HCT116 (cell line): ENCODE data around the gene OR10A5. TPM values are rescaled to one million over a fixed set of nuclear protein-coding genes. Genes with fewer than 3 reads are reported as not detected.

Experiments
- ATAC-seq: fragments of 200-7000 bp; cut with Tn5 transposase; 2 replicates; pipeline ENCODE4 v1.9.1; 2020; ENCODE audit warnings: mild to moderate bottlenecking, moderate library complexity
- BruUV-seq: library from RNA; stranded (reverse); fragments of 400-500 nt; replicated peaks from 2 replicates; lab custom pipeline; 2021; lab: Mats Ljungman, UMichigan
- CTCF ChIA-PET: fragments of 300-600 bp; sonication (Branson Sonifier 250); formaldehyde crosslinking; loops from one replicate; lab custom pipeline; 2021; ENCODE audit warnings: antibody characterized with exemption; lab: Charles Lee
- POLR2A ChIA-PET: fragments of 300-600, 350-600 bp; sonication (Branson Sonifier 250); formaldehyde crosslinking; loops from one replicate; lab custom pipeline; 2021; ENCODE audit warnings: antibody characterized with exemption; lab: Charles Lee
- RAD21 ChIA-PET, 2 experiments: fragments of 300-600 bp; sonication (Branson Sonifier 250); formaldehyde crosslinking; loops; one replicate each; lab custom pipeline; 2023; ENCODE audit warnings: low total read pairs in 2 of 2; ENCODE audit not compliant: uncharacterized antibody in 2 of 2, unreplicated experiment in 2 of 2, low non-redundant PET in 1 of 2; lab: Charles Lee
- DNase-seq: peaks from one replicate; pipeline ENCODE4 v3.0.0-alpha.2; 2010; ENCODE audit warnings: low read depth, low spot score
- H2AFZ ChIP-seq: fragments of 200-600 bp; shearing (Covaris generic), sonication (generic); 2 replicates; pipeline ENCODE4 v1.6.1; 2017; ENCODE audit warnings: low read depth, mixed run types, mixed read lengths, antibody characterized with exemption, low read length; ENCODE audit not compliant: poor library complexity, severe bottlenecking
- H3K27ac ChIP-seq: 2 replicates; pipeline ENCODE4 v1.5.1; 2012; ENCODE audit warnings: low read depth, low read length
- H3K27me3 ChIP-seq: fragments of 200-600 bp; sonication (generic); 2 replicates; pipeline ENCODE4 v1.6.1; 2016; ENCODE audit warnings: mixed run types, low read length, mixed read lengths; ENCODE audit not compliant: insufficient read depth
- H3K36me3 ChIP-seq, 2 experiments: fragments of 200-500 bp in 1 of 2; fragments of 200-600 bp in 1 of 2; sonication (Bioruptor generic) in 1 of 2; sonication (generic) in 1 of 2; 2 replicates each; pipeline versions ENCODE4 v1.5.1 to v1.6.1; 2014 to 2016; ENCODE audit warnings: low read length in 2 of 2, inconsistent platforms in 1 of 2, mixed read lengths in 1 of 2, mixed run types in 1 of 2; ENCODE audit not compliant: insufficient read depth in 2 of 2, control insufficient read depth in 1 of 2
- H3K4me1 ChIP-seq, 2 experiments: fragments of 200-600 bp in 1 of 2; sonication (generic) in 1 of 2; 2 replicates each; pipeline versions ENCODE4 v1.5.1 to v1.6.1; 2012 to 2017; ENCODE audit warnings: low read length in 2 of 2, inconsistent platforms in 1 of 2, mild to moderate bottlenecking in 1 of 2, mixed read lengths in 1 of 2, mixed run types in 1 of 2, moderate library complexity in 1 of 2; ENCODE audit not compliant: insufficient read depth in 2 of 2, control insufficient read depth in 1 of 2
- H3K4me2 ChIP-seq: fragments of 200-600 bp; sonication (generic); 2 replicates; pipeline ENCODE4 v1.6.1; 2017; ENCODE audit warnings: mixed run types, low read length, mixed read lengths
- H3K4me3 ChIP-seq, 2 experiments: fragments of 200-600 bp in 1 of 2; sonication (generic) in 1 of 2; replicated peaks in 1 of 2; 2 replicates each; pipeline ENCODE4 v1.5.1; 2011 to 2016; ENCODE audit warnings: low read length in 2 of 2, control low read depth in 1 of 2, low read depth in 1 of 2, mild to moderate bottlenecking in 1 of 2, mixed read lengths in 1 of 2, mixed run types in 1 of 2
- H3K79me2 ChIP-seq: fragments of 200-600 bp; sonication (generic); 2 replicates; pipeline ENCODE4 v1.6.1; 2017; ENCODE audit warnings: mild to moderate bottlenecking, mixed run types, low read length, moderate library complexity, mixed read lengths; ENCODE audit not compliant: insufficient read depth
- H3K9ac ChIP-seq: fragments of 200-600 bp; sonication (generic); 2 replicates; pipeline ENCODE4 v1.6.1; 2016; ENCODE audit warnings: low read length, mixed read lengths
- H3K9me2 ChIP-seq: fragments of 200-600 bp; sonication (generic), shearing (Covaris generic); 2 replicates; pipeline ENCODE4 v1.6.1; 2017; ENCODE audit warnings: mixed run types, mild to moderate bottlenecking, moderate library complexity; ENCODE audit not compliant: insufficient read depth
- H3K9me3 ChIP-seq, 2 experiments: fragments of 200-500 bp in 1 of 2; fragments of 200-600 bp in 1 of 2; sonication (Bioruptor generic) in 1 of 2; sonication (generic) in 1 of 2; 2 replicates each; pipeline ENCODE4 v1.6.1; 2014 to 2017; ENCODE audit warnings: low read length in 2 of 2, mixed read lengths in 2 of 2, inconsistent platforms in 1 of 2, low read depth in 1 of 2, mild to moderate bottlenecking in 1 of 2, mixed run types in 1 of 2, moderate library complexity in 1 of 2; ENCODE audit not compliant: control insufficient read depth in 1 of 2, insufficient read depth in 1 of 2
- H4K20me1 ChIP-seq: fragments of 200-600 bp; sonication (generic), shearing (Covaris generic); 2 replicates; pipeline ENCODE4 v1.6.1; 2017; ENCODE audit warnings: mixed run types, mild to moderate bottlenecking, moderate library complexity; ENCODE audit not compliant: insufficient read depth
- CTCF ChIP-seq, 3 experiments: fragments of 200-600 bp in 1 of 3; sonication (generic) in 1 of 3; IDR thresholded peaks in 2 of 3; conservative IDR thresholded peaks in 1 of 3; 2 replicates each; pipeline ENCODE4 v1.5.1; 2012 to 2017; ENCODE audit warnings: low read depth in 2 of 3, low read length in 2 of 3, antibody characterized with exemption in 1 of 3, borderline replicate concordance in 1 of 3, control low read depth in 1 of 3, mild to moderate bottlenecking in 1 of 3, mixed read lengths in 1 of 3, mixed run types in 1 of 3, moderate library complexity in 1 of 3; ENCODE audit not compliant: insufficient read depth in 1 of 3
- POLR2A ChIP-seq: IDR thresholded peaks from 2 replicates; pipeline ENCODE4 v1.7.0; 2011; ENCODE audit warnings: borderline replicate concordance; ENCODE audit not compliant: insufficient read depth, insufficient read length; ENCODE audit errors: extremely low read depth
- RAD21 ChIP-seq: IDR thresholded peaks from 2 replicates; pipeline ENCODE4 v1.6.1; 2012; ENCODE audit warnings: low read depth, mild to moderate bottlenecking
- REST ChIP-seq: IDR thresholded peaks from 2 replicates; pipeline ENCODE4 v1.6.1; 2012; ENCODE audit warnings: low read depth
- intact Hi-C: fragments of 100-400 bp; cut with micrococcal nuclease; formaldehyde crosslinking; loops from 2 replicates; pipeline ENCODE4 v1.10.0; 2022
- total RNA-seq: library from RNA; stranded (reverse); gene quantifications from one replicate; pipeline ENCODE4 v1.2.1, GENCODE V29; 2021; ENCODE audit not compliant: unreplicated experiment

The OR10A5 gene
- total RNA-seq, 1 experiment from 2014 or later = not detected

- Histone ChIP-seq H3K79me2 (no peaks in the 10 kb centered on the region), H3K4me2 (no peak overlapping the region), H3K27ac (no peak overlapping the region), H2AFZ (no peak overlapping the region), H3K27me3 (peaks cover 10% of the 10 kb centered on the region), H3K4me1 (no peaks in the 10 kb centered on the region), H4K20me1 (no peaks in the 10 kb centered on the region), H3K9ac (no peak overlapping the region), H3K9me3 (no peaks in the 10 kb centered on the region), H3K36me3 (no peaks in the 10 kb centered on the region), H3K9me2 (no peaks in the 10 kb centered on the region), H3K4me3 (no peak overlapping the region)
- intact Hi-C loops = loop anchor here (10.0 kb wide), 1 partner anchor 462 kb away; no protein-coding TSS in a partner anchor
- ChIA-PET RAD21 (interaction anchor here in 1 of 2 experiments (0.5 kb wide), 1 partner anchor 75 kb away, joined by 4 read pairs; no protein-coding TSS in a partner anchor), POLR2A (no interaction called here), CTCF (interaction anchor here (0.6 to 2.1 kb wide), 17 partner anchors 9 to 433 kb away, joined by 3 to 9 read pairs (median 4); partner anchors contain the start of genes OR2AG2 and OR6A2)
- ATAC-seq (peak; percentile 94), DNase-seq (peak; percentile 15)
- no peak for TF ChIP-seq POLR2A
- TF ChIP-seq REST = no peak
- TF ChIP-seq CTCF (IDR thresholded peaks at IDR 0.05 in 2 of 3, conservative IDR thresholded peaks at IDR 0.05 in 1 of 3; ENCODE audit: borderline replicate concordance in 1 of 3, insufficient read depth in 1 of 3, low read depth in 2 of 3, low read length in 2 of 3) = peak; percentile 28 to 94 (median 91); a peak in 5 of 6 replicates
- peak; percentile 54 for TF ChIP-seq RAD21
- no TSS peak for BruUV-seq
Measured at GRCh38 chr11:6812390-6813005, 33.0 kb upstream of the OR10A5 start.
